HG02610 (cell line): ENCODE data around the gene ROCK2.
A peak's percentile ranks its signal among the peaks of the same experiment; 100 is the strongest.

ENCODE experiments used
- ATAC-seq: cut with Tn5 transposase; IDR thresholded peaks from one replicate; pipeline ENCODE4 v1.9.1; 2021; ENCODE audit warnings: mild to moderate bottlenecking, moderate library complexity; ENCODE audit not compliant: unreplicated experiment

ROCK2 gene

GRCh38 chr2:11344342-11344955, at the start of gene ROCK2:
Gene ROCK2 (minus strand): TSS chr2:11344636. CDS start chr2:11344136, 500 bp downstream.
- ATAC-seq, result peak; percentile 63

- no peak for ATAC-seq
Observed at GRCh38 chr2:11393711-11394236, 49.3 kb upstream of the ROCK2 start.

DNA sequence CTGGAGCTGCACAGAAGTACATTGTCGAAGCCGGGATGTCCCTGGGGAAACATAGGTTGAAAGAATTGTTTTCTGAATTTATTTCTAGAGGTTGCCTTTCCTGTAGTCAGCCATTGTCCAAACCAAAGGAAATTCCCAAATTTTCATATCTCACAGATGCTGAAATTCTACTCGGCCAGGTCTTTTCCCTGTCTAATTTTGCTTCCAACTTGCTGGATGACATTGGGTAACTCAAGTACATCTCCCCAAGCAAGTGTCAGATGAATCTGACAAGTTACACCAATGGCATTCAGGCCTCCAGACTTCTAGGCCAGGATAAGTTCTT, 47.5 kb upstream of the ROCK2 start:
- no peak for ATAC-seq

- ATAC-seq, result no peak
Observed at GRCh38 chr2:11390399-11390658, 45.9 kb upstream of the ROCK2 start.

DNA sequence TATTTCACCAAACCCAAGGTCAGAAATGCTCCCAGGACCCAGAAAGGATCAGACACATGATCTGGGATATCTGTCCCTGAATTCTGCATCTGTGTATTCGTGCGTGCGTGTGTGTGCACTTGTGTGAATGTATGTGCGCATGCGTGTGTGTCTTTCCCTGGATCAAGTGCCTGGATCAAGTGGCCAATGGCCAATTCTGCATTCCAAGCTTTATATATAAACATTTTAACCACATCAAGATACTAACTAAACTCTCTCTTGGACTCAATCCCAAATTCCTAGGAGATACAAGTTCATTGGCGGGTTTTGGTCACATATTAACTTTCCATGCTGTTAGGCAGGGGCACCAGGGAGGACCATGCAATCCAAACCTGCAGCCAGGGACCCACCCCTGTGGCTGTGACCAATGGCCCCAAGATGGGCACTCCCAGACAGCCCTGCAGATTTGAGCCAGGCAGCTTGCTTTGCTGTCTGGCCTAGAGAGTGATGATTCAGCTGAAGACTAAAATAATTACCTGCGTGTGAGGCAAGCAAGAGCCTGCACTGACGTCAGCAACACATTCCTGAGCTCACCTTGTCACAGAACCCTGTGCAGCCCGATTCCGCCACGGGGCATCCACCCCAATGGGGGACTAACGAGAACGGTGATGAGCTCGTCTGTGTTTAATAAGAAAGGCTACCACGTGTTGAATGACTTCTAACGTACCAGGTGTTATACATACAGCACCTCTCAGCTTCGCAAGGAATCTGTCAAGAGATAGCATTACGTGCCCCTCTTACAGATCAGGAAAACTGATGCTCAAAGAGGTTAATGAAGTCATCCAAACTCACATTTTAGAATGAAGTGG, 45.3 kb upstream of the ROCK2 start:
- ATAC-seq, result no peak

DNA sequence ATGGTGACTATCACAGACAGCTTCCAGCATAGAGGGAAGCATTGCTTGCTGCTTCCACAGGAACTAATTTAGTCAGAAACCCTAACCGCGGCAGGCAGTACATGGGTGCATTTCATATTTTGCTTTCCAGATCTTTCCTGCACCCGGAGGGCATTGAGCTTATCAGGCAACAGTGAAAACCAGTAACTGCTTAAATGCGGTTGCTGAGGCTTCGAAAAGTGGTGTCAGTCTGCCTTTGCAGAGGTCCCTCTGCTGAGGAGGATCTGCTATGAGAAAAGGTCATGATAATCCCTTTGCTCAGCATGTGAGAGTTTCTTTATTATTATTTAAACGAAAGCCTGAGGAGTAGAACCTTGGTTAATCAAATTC, 44.6 kb upstream of the ROCK2 start:
- no peak for ATAC-seq

- ATAC-seq, result no peak
Observed at GRCh38 chr2:11388262-11389051, 44.0 kb upstream of the ROCK2 start.

GRCh38 chr2:11387843-11388242, 43.4 kb upstream of the ROCK2 start:
- no peak for ATAC-seq

GRCh38 chr2:11387100-11387390, 42.6 kb upstream of the ROCK2 start:
- no peak for ATAC-seq

- ATAC-seq, result no peak
Observed at GRCh38 chr2:11385847-11386246, 41.4 kb upstream of the ROCK2 start.

DNA sequence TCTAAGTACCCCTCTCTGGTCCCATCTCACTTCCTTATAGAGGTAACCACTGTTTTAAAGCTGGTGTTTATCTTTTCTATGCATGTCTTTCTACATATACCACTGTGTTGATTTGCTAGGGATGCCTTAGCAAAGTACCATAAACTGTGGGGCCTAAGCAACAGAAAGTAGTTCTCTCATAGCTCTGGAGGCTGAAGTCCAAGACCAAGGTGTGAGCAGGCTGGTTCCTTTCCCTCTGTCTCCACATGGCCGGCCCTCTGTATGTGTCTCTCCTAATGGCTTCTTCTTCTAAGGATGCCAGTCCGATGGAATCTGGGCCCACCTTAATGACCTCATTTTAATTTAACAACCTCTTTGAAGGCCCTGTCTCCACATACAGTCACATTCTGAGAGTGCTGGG, 40.8 kb upstream of the ROCK2 start:
- ATAC-seq, result no peak

DNA sequence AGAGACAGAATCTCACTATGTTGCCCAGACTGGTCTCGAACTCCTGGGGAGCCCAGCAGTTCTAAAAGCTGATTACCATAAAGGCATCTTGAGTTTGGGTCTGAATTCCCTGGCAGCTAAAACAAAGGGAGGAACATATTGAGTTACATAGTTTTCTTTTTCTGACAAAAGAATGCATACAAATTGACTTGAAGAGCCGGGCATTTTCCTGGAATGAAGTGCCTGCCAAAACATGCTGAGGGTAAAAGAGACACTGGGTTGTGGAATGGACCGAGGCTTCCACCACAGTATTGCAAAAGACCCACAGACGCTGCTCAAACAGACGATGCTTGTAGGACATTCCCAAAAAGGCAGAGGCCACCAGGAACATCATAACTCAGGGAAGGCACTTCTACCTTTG, 35.1 kb upstream of the ROCK2 start:
- ATAC-seq, result no peak

- ATAC-seq, result peak; percentile 85
Observed at GRCh38 chr2:11377928-11378545, 33.6 kb upstream of the ROCK2 start.

DNA sequence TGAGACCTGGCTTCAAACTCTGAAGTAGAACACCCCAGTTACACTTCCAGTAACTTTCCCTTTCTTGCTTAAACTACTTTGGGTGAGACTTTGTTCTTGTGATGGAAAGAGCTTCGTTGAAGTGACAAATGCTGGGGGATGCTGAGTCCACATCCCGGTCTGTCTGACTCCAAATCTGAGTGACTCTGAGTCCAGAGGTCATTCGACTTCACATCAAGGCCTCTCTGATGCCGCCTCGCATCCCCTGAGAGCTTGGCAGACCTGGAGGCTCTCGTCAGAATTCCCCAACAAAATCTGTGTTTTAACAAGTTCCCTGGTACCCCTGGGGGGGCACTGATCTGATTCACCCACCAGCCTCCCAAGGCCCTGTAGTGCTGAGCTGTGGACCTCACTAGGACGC, 31.6 kb upstream of the ROCK2 start:
- no peak for ATAC-seq

- no peak for ATAC-seq
Observed at GRCh38 chr2:11375689-11376027, 31.2 kb upstream of the ROCK2 start.

GRCh38 chr2:11375025-11375688, 30.7 kb upstream of the ROCK2 start:
- ATAC-seq, result no peak

GRCh38 chr2:11373096-11373495, 28.7 kb upstream of the ROCK2 start:
- no peak for ATAC-seq

DNA sequence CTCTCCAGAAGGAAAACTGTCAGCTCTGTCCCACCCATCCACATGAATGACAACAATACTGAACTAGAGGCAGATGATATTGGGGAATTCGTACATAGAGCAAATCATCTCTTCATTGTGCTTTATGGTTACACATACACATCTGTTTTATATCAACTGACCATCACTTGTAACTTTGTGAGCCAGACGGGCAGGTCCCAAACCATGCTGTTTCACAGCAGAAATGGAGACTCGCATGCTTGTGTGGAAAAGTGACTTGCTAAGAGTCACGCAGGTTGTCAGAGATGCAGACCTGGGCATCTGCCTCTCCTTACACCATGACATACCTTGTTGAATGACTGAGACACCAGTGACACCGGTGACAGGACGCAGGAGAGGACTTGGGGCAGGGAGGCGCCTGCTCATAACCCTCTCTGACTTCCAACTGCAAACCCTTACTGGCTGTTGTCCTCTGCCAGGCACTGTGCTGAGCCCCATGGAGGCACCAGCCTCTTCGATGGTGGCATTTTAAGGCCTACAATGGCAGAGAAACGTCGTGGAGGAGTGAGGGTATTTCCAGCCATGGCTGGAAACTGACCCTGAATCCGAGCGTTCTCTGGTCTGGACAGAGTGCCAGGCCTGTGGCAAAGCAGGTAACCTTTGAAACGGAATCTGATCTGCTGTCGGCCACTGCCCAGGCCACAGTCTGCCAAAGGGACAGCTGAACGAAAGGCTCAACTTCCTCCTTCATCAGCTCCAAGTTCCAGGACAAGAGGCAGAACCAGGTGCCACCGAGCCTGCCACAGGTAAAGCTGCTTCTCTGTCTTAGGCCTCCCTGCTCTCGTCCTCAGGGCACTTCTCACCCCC, 26.9 kb upstream of the ROCK2 start:
- no peak for ATAC-seq

- no peak for ATAC-seq
Observed at GRCh38 chr2:11370377-11371091, 26.1 kb upstream of the ROCK2 start.

- ATAC-seq, result no peak
Observed at GRCh38 chr2:11368059-11368572, 23.7 kb upstream of the ROCK2 start.
